Duodenal mucosa (tissue), 2 donors: ENCODE data around the gene C2CD2L.

Source experiments
- H3K27ac ChIP-seq: one replicate; pipeline ENCODE4 v1.7.0; 2013; ENCODE audit warnings: low read depth, low read length
- H3K27me3 ChIP-seq, 2 donors: one replicate each; pipeline ENCODE4 v1.7.0; 2013; ENCODE audit warnings: low read length in 2 of 2, control low read depth in 1 of 2; ENCODE audit not compliant: insufficient read depth in 2 of 2, control insufficient read depth in 1 of 2
- H3K36me3 ChIP-seq, 2 donors: one replicate each; pipeline ENCODE4 v1.7.0; 2013; ENCODE audit warnings: low read length in 2 of 2, control low read depth in 1 of 2; ENCODE audit not compliant: insufficient read depth in 2 of 2, control insufficient read depth in 1 of 2
- H3K4me1 ChIP-seq, 2 donors: one replicate each; pipeline ENCODE4 v1.7.0; 2013; ENCODE audit warnings: low read length in 2 of 2, control low read depth in 1 of 2; ENCODE audit not compliant: insufficient read depth in 2 of 2, control insufficient read depth in 1 of 2
- H3K4me3 ChIP-seq, 2 donors: one replicate each; pipeline ENCODE4 v1.7.0; 2013; ENCODE audit warnings: low read length in 2 of 2, low read depth in 1 of 2
- H3K9ac ChIP-seq, 2 donors: one replicate each; pipeline ENCODE4 v1.7.0; 2013; ENCODE audit warnings: low read length in 2 of 2, low read depth in 1 of 2
- H3K9me3 ChIP-seq, 2 donors: one replicate each; pipeline ENCODE4 v1.7.0; 2013; ENCODE audit warnings: low read length in 2 of 2, control low read depth in 1 of 2; ENCODE audit not compliant: control insufficient read depth in 1 of 2

The C2CD2L gene

GRCh38 chr11:119115484-119116234 is 8.5 kb downstream of the C2CD2L start:
- Histone ChIP-seq H3K36me3 (peaks cover 37 to 66% of the 10 kb centered on the region in 2 donors), H3K27me3 (no peaks in the 10 kb centered on the region), H3K27ac (no peak overlapping the region), H3K9me3 (no peaks in the 10 kb centered on the region), H3K9ac (no peak overlapping the region), H3K4me1 (peaks cover 4 to 7% of the 10 kb centered on the region in 2 donors), H3K4me3 (no peak overlapping the region)

GRCh38 chr11:119116235-119116594 is 9.1 kb downstream of the C2CD2L start:
- H3K27me3 ChIP-seq: no peaks in the 10 kb centered on the region
- H3K4me3 ChIP-seq: no peak overlapping the region
- no peaks in the 10 kb centered on the region for H3K9me3 ChIP-seq
- H3K36me3 ChIP-seq: peaks cover 32 to 60% of the 10 kb centered on the region in 2 donors
- no peak overlapping the region for H3K9ac ChIP-seq
- H3K4me1 ChIP-seq: peaks cover 7 to 10% of the 10 kb centered on the region in 2 donors
- H3K27ac ChIP-seq: no peak overlapping the region

- Histone ChIP-seq H3K36me3 (peaks cover 28 to 56% of the 10 kb centered on the region in 2 donors), H3K4me1 (peaks cover 7 to 10% of the 10 kb centered on the region in 2 donors), H3K27ac (no peak overlapping the region), H3K9me3 (no peaks in the 10 kb centered on the region), H3K4me3 (no peak overlapping the region), H3K9ac (no peak overlapping the region), H3K27me3 (no peaks in the 10 kb centered on the region)
Observed at GRCh38 chr11:119116601-119117000, 9.5 kb downstream of the C2CD2L start.

- Histone ChIP-seq H3K36me3 (peaks cover 23 to 51% of the 10 kb centered on the region in 2 donors), H3K9ac (no peak overlapping the region), H3K27ac (no peak overlapping the region), H3K27me3 (no peaks in the 10 kb centered on the region), H3K4me1 (peaks cover 8 to 15% of the 10 kb centered on the region in 2 donors), H3K4me3 (no peak overlapping the region), H3K9me3 (no peaks in the 10 kb centered on the region)
Observed at GRCh38 chr11:119117004-119117706, 10.0 kb downstream of the C2CD2L start.

GRCh38 chr11:119118227-119118626 is 11.1 kb downstream of the C2CD2L start:
- Histone ChIP-seq H3K36me3 (peaks cover 17 to 41% of the 10 kb centered on the region in 2 donors), H3K27ac (no peak overlapping the region), H3K4me3 (no peak overlapping the region), H3K9me3 (no peaks in the 10 kb centered on the region), H3K9ac (no peak overlapping the region), H3K4me1 (peaks cover 15 to 25% of the 10 kb centered on the region in 2 donors), H3K27me3 (no peaks in the 10 kb centered on the region)

GRCh38 chr11:119118946-119119345 is 11.8 kb downstream of the C2CD2L start:
- Histone ChIP-seq H3K9me3 (no peaks in the 10 kb centered on the region), H3K36me3 (peaks cover 13 to 37% of the 10 kb centered on the region in 2 donors), H3K27ac (no peak overlapping the region), H3K4me1 (peaks cover 15 to 25% of the 10 kb centered on the region in 2 donors), H3K27me3 (no peaks in the 10 kb centered on the region), H3K4me3 (no peak overlapping the region), H3K9ac (no peak overlapping the region)

- Histone ChIP-seq H3K9ac (peak overlapping the region; percentile 67 to 79), H3K9me3 (no peaks in the 10 kb centered on the region), H3K4me1 (peaks cover 20 to 30% of the 10 kb centered on the region in 2 donors), H3K36me3 (peaks cover 9 to 31% of the 10 kb centered on the region in 2 donors), H3K4me3 (peak overlapping the region; percentile 75 to 94), H3K27me3 (no peaks in the 10 kb centered on the region), H3K27ac (no peak overlapping the region)
Observed at GRCh38 chr11:119120639-119121007, 13.5 kb downstream of the C2CD2L start.

GRCh38 chr11:119121008-119121810 is 14.1 kb downstream of the C2CD2L start, which contains the start of gene HINFP:
HINFP (plus strand) TSS chr11:119121580; CDS start chr11:119126945, 5,365 bp downstream.
- peaks cover 22 to 35% of the 10 kb centered on the region in 2 donors for H3K4me1 ChIP-seq
- peak within 1 kb of the TSS; percentile 84 for H3K27ac ChIP-seq
- H3K36me3 ChIP-seq: peaks cover 9 to 25% of the 10 kb centered on the region in 2 donors
- peak within 1 kb of the TSS; percentile 88 to 97 for H3K9ac ChIP-seq
- no peaks in the 10 kb centered on the region for H3K9me3 ChIP-seq
- peak within 1 kb of the TSS; percentile 94 to 100 for H3K4me3 ChIP-seq
- H3K27me3 ChIP-seq: no peaks in the 10 kb centered on the region

- H3K36me3 ChIP-seq: peaks cover 9 to 20% of the 10 kb centered on the region in 2 donors
- H3K9me3 ChIP-seq: no peaks in the 10 kb centered on the region
- peak overlapping the region; percentile 84 for H3K27ac ChIP-seq
- peak overlapping the region; percentile 88 to 97 for H3K9ac ChIP-seq
- H3K4me3 ChIP-seq: peak overlapping the region; percentile 94 to 100
- no peaks in the 10 kb centered on the region for H3K27me3 ChIP-seq
- H3K4me1 ChIP-seq: peaks cover 27 to 41% of the 10 kb centered on the region in 2 donors
Observed at GRCh38 chr11:119121811-119122124, 14.6 kb downstream of the C2CD2L start.
